Large intestine (tissue), 3 donors: ENCODE data around the gene PDLIM5. TPM values are rescaled to one million over a fixed set of nuclear protein-coding genes. Genes with fewer than 3 reads are reported as not detected.
A peak's percentile ranks its signal among the peaks of the same experiment; 100 is the strongest.

ENCODE experiments used
- DNase-seq, 2 donors: peaks; one replicate each; pipeline versions ENCODE4 v3.0.0 to v3.0.0-alpha.2; 2013
- H3K27ac ChIP-seq: one replicate; pipeline ENCODE4 v1.5.1; 2013; ENCODE audit warnings: low read length
- H3K27me3 ChIP-seq: 2 replicates; pipeline ENCODE4 v1.6.1; 2013; ENCODE audit warnings: low read length; ENCODE audit not compliant: control insufficient read depth, insufficient read depth
- H3K36me3 ChIP-seq: 2 replicates; pipeline ENCODE4 v1.6.1; 2013; ENCODE audit warnings: low read length; ENCODE audit not compliant: control insufficient read depth, insufficient read depth
- H3K4me1 ChIP-seq: one replicate; pipeline ENCODE4 v1.6.1; 2013; ENCODE audit warnings: low read length; ENCODE audit not compliant: control insufficient read depth, insufficient read depth
- H3K4me3 ChIP-seq: one replicate; pipeline ENCODE4 v1.5.1; 2013; ENCODE audit warnings: low read length
- H3K9me3 ChIP-seq: one replicate; pipeline ENCODE4 v1.6.1; 2013; ENCODE audit warnings: mild to moderate bottlenecking, low read depth, low read length, moderate library complexity; ENCODE audit not compliant: control insufficient read depth
- WGBS: methylation state at CpG from one replicate; pipeline ENCODE4 v1.1.5; 2013; ENCODE audit warnings: low lambda C conversion rate; ENCODE audit not compliant: insufficient coverage; 5-methylcytosine and 5-hydroxymethylcytosine counted together
- polyA plus RNA-seq: library from polyadenylated mRNA; unstranded; fragments of 120-200 nt; gene quantifications from one replicate; pipeline ENCODE4 v1.2.1, GENCODE V29; 2013

Gene PDLIM5
- polyA plus RNA-seq, 1 donor: 108 TPM

- no peak for DNase-seq
- Histone ChIP-seq H3K4me3 (no peak overlapping the region), H3K36me3 (peaks cover 21% of the 10 kb centered on the region), H3K27me3 (no peaks in the 10 kb centered on the region), H3K4me1 (no peaks in the 10 kb centered on the region), H3K9me3 (no peaks in the 10 kb centered on the region), H3K27ac (no peak overlapping the region)
- WGBS: no CpG with 5 or more reads among the region's 2 CpGs
Measured at GRCh38 chr4:94639298-94639697, 187.6 kb downstream of the PDLIM5 start.

- Histone ChIP-seq H3K9me3 (no peaks in the 10 kb centered on the region), H3K4me3 (no peak overlapping the region), H3K4me1 (no peaks in the 10 kb centered on the region), H3K27me3 (no peaks in the 10 kb centered on the region), H3K36me3 (peaks cover 22% of the 10 kb centered on the region), H3K27ac (no peak overlapping the region)
- DNase-seq: no peak
- no CpG with 5 or more reads among the region's 4 CpGs for WGBS
Measured at GRCh38 chr4:94640151-94640550, 188.4 kb downstream of the PDLIM5 start.

GRCh38 chr4:94641702-94642560 lies 190.2 kb downstream of the PDLIM5 start:
- Histone ChIP-seq H3K27me3 (no peaks in the 10 kb centered on the region), H3K27ac (no peak overlapping the region), H3K4me1 (no peaks in the 10 kb centered on the region), H3K36me3 (peaks cover 22% of the 10 kb centered on the region), H3K4me3 (no peak overlapping the region), H3K9me3 (no peaks in the 10 kb centered on the region)
- DNase-seq: no peak
- WGBS: 86% methylated on average over 1 of the region's 3 CpGs

- 75% methylated on average over 1 of the region's 2 CpGs for WGBS
- H3K4me3 ChIP-seq: no peak overlapping the region
- no peaks in the 10 kb centered on the region for H3K27me3 ChIP-seq
- H3K27ac ChIP-seq: no peak overlapping the region
- H3K4me1 ChIP-seq: no peaks in the 10 kb centered on the region
- H3K9me3 ChIP-seq: no peaks in the 10 kb centered on the region
- peaks cover 21% of the 10 kb centered on the region for H3K36me3 ChIP-seq
- DNase-seq: no peak
Measured at GRCh38 chr4:94642561-94642866, 190.8 kb downstream of the PDLIM5 start.

- H3K36me3 ChIP-seq: peaks cover 6% of the 10 kb centered on the region
- WGBS: 100% methylated on average over 1 of the region's 7 CpGs
- no peak for DNase-seq
- H3K4me3 ChIP-seq: no peak overlapping the region
- H3K27me3 ChIP-seq: no peaks in the 10 kb centered on the region
- H3K4me1 ChIP-seq: peaks cover 28% of the 10 kb centered on the region
- H3K9me3 ChIP-seq: no peaks in the 10 kb centered on the region
- H3K27ac ChIP-seq: no peak overlapping the region
Measured at GRCh38 chr4:94648699-94649098, 197.0 kb downstream of the PDLIM5 start.

GRCh38 chr4:94649381-94650133 lies 197.8 kb downstream of the PDLIM5 start:
- DNase-seq: no peak
- H3K4me3 ChIP-seq: no peak overlapping the region
- peaks cover 29% of the 10 kb centered on the region for H3K4me1 ChIP-seq
- H3K36me3 ChIP-seq: peaks cover 6% of the 10 kb centered on the region
- H3K27ac ChIP-seq: peak overlapping the region; percentile 29
- H3K27me3 ChIP-seq: no peaks in the 10 kb centered on the region
- no CpG with 5 or more reads among the region's 1 CpG for WGBS
- no peaks in the 10 kb centered on the region for H3K9me3 ChIP-seq

- DNase-seq: peak in 1 of 2 donors; percentile 38
- Histone ChIP-seq H3K9me3 (no peaks in the 10 kb centered on the region), H3K4me3 (no peak overlapping the region), H3K36me3 (peaks cover 6% of the 10 kb centered on the region), H3K27ac (peak overlapping the region; percentile 29), H3K27me3 (no peaks in the 10 kb centered on the region), H3K4me1 (peaks cover 29% of the 10 kb centered on the region)
- 25% methylated on average over 2 of the region's 5 CpGs for WGBS
Measured at GRCh38 chr4:94650134-94650495, 198.4 kb downstream of the PDLIM5 start.

- Histone ChIP-seq H3K27me3 (no peaks in the 10 kb centered on the region), H3K4me1 (peaks cover 29% of the 10 kb centered on the region), H3K9me3 (no peaks in the 10 kb centered on the region), H3K36me3 (peaks cover 3% of the 10 kb centered on the region), H3K27ac (no peak overlapping the region), H3K4me3 (no peak overlapping the region)
- WGBS: no CpG with 5 or more reads among the region's 3 CpGs
- DNase-seq: no peak
Measured at GRCh38 chr4:94650690-94651089, 198.9 kb downstream of the PDLIM5 start.

- peak; percentile 36 to 70 for DNase-seq
- no peak overlapping the region for H3K4me3 ChIP-seq
- H3K36me3 ChIP-seq: peaks cover 6% of the 10 kb centered on the region
- no peaks in the 10 kb centered on the region for H3K27me3 ChIP-seq
- 29% methylated on average over 1 of the region's 3 CpGs for WGBS
- H3K4me1 ChIP-seq: peaks cover 29% of the 10 kb centered on the region
- peak overlapping the region; percentile 44 for H3K27ac ChIP-seq
- no peaks in the 10 kb centered on the region for H3K9me3 ChIP-seq
Measured at GRCh38 chr4:94653095-94653649, 201.4 kb downstream of the PDLIM5 start.

GRCh38 chr4:94653984-94654609 lies 202.4 kb downstream of the PDLIM5 start:
- 90% methylated on average over 2 of the region's 3 CpGs for WGBS

More at GRCh38 chr4:94653984-94654609, 202.4 kb downstream of the PDLIM5 start:
- Histone ChIP-seq H3K4me3 (no peak overlapping the region), H3K27me3 (no peaks in the 10 kb centered on the region), H3K4me1 (peaks cover 29% of the 10 kb centered on the region), H3K27ac (no peak overlapping the region), H3K9me3 (no peaks in the 10 kb centered on the region), H3K36me3 (peaks cover 12% of the 10 kb centered on the region)
- no peak for DNase-seq
